Suppressor macrophage treated with lipopolysaccharide for 4 hours (primary cell): ENCODE data around the gene ANKS1B.
"Not testable (repeated sequence)": the region's sequence is repeated elsewhere in the genome, so short reads cannot be mapped to it uniquely, and the experiment has no call there.

Source experiments
- DNase-seq: peaks from one replicate; pipeline ENCODE4 v3.0.0-alpha.2; 2020

The ANKS1B gene

DNA sequence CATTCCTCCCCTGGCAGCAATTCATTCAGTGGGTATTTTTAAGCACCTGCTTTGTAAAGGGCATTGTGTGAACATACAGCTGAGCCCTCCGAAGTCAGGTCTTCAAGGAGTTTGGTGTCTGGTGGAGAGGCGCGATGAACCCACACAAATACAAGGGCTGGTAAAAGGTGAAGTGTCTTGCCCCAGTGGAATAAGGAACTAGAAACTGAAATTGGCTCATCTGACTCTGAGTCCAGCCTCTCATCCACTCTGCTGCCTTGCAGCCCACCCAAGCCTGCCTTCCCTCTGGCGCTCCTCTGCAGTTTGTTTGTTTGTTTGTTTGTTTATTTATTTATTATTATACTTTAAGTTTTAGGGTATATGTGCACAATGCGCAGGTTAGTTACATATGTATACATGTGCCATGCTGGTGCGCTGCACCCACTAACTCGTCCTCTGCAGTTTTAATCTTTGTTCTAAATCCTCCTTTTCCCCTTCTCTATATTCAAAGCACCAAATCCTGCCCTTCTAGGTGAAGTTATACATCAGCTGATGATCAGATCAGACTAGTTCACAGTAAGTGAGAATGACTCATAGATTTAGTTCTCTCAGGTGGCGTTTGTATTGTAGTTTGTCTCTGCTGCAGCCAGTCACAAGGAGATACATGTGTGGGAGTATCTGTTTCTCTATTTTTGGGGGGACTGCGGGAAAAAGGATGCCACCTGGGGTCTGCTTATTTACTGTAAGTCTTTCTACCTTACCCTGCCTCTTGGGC is 945.2 kb downstream of the ANKS1B start:
- DNase-seq, result no peak

DNA sequence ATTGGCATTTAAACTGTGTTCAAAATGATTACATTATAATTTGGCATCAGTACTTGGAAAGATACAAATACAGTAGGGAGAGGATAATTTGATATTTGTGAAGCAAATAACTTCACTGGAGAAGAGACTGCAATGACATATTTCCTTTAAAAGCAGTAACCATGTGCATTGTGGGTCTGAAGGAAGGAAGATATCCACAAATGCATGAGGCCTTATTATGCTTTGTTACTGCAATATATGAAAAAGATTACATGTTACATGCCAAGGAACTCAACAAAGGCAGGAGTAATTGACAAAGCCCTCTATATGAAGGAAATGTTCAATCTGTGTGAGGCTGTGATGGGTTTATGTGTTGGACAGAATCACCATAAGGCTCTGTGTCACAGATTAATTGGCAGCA is 948.2 kb downstream of the ANKS1B start:
- no peak for DNase-seq

DNA sequence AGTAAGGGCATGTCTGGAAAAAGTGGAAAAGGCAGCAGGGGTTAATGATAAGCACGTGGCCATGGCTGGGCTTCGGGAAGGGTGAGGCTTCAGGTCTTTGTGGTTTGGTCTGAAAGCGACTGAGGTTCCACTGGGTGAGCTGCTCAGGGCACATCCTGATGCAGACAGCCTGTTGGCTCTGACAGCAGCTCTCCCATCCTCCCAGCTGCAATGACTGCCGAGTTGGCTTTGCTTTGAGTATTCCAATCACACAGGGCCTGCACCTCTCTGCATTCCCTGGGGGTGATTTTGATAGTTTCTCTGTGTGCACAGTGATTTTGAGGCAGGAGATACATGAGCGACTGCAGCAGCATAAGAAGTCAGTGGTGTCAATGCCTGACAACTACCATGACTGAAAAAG is 948.9 kb downstream of the ANKS1B start:
- no peak for DNase-seq

DNA sequence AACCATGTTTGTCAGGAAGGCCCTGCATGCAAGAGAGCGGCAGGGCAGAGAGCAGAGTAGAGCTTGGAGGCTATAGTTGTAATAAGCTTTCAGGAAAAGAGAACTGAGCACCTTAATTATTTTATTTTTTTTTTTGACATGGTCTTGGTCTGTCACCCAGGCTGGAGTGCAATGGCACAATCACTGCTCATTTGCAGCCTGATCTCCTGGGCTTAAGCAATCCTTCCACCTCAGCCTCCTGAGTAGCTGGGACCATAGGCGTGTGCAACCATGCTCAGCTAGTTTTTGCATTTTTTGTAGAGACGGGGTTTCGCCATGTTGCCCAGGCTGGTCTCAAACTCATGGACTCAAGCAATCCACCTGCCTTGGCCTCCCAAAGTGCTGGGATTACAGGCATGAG is 950.5 kb downstream of the ANKS1B start:
- not testable (repeated sequence) for DNase-seq

DNA sequence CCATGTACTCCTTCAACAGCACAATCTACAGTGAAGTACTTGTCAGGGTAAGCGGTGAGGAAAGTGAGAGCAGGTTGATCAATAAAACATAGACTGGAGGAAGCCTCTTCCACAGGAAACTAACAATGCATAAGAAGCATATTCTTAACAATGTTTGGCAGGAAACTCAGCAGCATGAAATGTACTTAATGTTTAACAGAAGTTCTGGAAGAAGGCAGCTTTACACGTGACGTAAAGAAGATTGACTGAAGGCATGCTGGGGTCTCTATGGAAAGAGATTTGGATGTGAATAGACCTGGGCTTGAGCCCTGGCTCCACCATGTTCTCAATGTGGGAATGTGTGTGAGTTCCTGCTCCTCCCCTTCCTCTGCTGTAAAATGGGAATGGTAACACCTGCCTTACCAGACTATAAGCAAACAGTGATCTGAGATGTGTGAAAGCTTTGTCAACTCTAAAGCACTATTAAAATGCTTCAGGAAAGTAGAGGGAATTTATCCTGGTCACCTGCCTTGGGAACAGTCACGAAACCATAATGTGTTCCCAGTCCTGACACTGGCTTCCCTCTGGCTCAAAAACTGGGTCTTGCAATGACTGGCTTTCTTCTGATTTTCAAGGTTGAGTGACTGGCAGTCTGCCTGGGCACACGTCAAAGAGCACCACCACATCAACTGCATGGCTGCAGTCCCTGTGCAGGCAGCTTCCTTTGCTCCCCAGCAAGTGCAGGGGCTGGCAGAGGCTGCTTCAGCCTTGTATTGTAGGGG is 955.0 kb downstream of the ANKS1B start:
- DNase-seq, result no peak

DNA sequence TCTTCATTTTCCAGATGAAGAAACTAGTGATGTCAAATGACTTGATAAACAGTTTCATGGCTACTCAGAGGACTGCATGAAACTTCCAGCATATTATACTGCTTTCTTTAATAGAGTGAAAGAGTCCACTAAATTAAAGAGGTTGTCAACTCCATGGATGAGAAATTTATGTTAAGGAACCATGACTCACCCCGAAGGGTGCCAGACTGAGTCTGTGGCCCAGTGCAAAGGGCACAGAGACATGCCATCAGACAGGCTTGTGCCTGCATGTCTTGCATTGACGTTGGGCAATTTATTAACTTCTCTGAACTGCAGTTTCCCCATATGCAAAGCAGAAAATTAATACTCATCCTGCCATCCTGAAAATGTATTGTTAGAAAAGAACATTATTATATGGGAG is 957.3 kb downstream of the ANKS1B start:
- DNase-seq, result no peak

DNA sequence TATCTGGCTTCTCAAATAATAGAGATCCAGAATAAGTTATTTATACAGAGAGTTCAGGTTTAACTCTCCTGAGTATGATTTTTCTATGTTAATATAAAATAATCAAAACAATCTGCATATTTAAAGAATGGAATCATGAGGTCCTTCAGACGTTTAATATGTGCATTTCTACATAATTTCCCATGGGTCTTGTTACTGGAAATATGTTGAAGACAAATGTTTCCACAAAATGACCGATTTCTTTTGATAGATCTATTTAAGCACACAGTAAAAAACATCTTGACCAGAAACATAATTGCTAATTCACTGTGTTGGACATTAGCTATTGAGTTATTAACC is 957.7 kb downstream of the ANKS1B start:
- DNase-seq, result no peak

DNA sequence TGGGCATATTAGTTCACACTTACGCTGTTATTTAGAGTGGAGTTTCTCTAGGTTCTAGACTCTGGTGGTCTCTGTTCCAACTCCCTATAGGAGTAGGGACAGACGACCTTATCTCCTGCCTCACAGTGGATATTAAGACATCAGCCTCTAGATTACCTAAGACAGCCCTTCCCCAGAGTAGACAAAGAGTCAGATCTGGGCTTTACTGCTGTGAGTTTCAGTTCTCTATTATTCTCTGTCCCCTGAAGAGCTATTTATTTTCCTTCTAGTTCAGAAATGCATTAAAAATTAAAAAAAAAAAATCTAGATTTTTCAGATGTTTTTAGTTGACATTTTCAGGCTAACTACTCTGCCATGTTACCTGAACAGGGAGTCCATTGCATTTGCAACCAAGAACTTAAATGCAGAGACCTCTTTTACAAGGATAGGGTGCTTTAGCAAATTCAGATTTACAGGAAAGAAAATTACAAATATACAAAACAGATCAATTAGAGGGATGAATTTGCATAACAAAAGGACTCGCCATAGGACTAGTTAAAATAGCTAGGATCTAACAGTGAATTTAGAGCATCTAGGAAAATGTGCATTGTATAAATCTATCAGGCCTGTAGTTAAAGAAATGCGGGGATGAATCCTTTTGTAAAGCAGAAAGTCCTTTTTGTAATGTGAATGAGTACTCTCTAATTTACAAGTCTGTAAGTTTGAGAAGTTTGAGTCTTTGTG is 958.2 kb downstream of the ANKS1B start:
- DNase-seq, result no peak

DNA sequence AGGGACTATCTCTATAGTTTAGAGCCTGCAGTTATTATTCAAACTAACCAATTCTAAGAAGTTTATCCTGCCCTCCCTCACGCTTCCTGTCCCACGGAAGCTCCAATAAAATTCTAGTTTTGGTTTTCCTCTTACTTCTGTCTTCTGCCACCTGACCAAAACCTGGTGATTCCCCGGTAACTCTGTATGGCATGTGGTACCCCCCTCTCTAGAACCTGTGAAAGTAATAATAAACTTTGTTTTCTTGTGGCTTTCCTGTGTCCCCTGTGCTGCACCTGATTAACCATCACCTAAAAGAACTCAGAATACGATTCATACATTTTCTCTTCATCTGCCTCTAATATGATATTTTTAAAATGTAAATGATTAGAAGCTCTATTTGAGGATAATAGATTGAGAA is 959.9 kb downstream of the ANKS1B start:
- no peak for DNase-seq

DNA sequence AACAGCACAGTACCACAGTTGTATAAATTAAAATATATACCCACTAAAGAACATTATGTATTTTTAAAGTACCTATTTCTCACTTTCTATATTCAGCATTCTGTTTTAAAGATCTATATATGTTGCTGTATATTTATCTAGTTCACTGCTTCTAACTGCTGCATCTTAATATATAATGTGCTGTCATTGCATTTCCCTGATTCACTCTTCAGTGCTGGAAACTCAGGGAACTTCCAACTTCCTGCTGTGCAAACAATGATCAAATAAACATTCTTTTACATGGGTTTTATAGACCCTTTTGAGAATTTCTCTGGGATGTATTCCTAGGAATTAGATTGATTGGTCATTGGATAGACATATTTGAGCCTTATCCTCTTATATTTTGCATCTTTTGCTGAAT is 960.5 kb downstream of the ANKS1B start:
- DNase-seq, result no peak

DNA sequence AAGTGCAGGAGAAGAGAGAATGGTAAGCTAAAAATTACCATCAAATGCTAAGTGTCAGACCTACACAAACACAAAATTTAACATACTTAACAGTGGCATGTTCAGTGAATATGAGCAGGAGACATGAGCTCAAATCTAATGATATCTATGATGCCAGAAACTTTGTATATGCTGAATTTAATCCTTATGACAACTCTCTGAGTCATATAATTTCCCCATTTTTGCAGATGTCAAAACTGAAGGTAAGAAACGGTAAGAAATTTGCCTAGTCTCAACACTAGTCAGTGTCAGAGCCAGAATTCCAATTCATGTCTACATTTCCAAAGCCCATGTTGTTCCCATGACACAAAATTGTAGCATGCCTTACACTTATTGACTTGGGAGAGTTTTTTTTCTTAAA is 963.9 kb downstream of the ANKS1B start:
- DNase-seq, result no peak

DNA sequence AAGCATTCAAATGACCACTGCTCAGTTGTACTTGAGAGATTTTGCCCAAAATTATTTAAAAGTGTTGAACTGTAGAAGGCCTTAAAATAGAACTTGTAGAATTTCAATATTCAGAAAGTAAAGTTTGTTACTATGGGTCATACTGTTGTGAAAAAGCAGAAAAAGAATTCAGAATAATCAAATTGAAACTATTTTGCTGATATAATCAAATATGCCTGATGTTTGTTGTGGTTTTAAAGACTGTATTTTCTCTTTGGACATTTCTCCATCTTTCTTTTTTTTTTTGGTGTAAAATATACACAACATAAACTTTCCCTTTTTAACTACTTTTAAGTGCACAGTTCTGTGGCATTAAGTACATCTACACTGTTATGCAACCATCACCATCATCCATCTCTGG is 964.9 kb downstream of the ANKS1B start:
- DNase-seq, result no peak

DNA sequence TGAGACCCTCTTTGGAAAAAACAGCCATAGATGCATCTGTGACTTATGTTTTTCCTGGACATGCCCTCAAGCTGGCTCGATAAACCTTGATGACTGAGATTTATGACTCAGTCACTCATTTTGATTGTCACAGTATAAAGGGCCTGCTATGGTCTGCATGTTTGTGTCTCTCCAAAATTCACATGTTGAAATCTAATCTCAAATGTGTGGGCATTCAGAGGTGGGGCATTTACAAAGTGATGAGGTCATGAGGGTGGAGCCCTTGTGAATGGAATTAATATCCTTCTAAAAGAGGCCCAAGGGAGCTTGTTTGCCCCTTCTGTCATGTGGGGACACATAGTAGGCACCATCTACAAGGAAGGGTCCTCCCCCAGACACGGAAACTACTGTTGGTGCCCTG is 966.8 kb downstream of the ANKS1B start:
- DNase-seq, result no peak

DNA sequence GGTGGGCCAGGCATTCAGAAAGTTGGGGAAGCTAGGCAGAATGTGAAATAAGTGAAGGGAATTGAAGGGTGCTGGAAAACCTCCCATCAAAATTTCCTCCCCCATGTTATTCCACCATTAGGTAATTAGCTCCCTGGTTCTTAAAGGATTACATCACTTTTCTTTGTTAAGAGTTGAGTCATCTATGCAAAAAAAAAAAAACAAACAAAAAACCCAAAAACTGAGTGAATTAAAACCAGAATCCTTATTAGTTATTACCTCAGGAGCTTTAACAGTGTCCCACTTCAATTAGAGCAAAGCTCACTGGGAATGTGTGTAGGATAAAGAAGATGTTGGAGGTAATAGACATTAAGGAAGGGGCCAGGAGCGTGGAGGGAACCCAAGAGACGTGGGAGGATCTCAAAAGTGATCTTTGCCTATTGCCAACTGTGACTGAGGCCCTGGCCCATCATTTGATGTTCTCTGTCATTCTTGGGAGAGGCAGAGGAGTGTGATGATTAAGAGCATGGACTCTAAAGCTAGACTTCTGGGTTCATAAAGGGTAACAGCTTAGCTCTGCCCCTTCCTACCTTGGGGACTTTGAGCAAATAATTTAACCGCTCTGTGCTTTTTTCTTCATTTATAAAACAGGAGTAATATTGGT is 975.0 kb downstream of the ANKS1B start:
- no peak for DNase-seq

DNA sequence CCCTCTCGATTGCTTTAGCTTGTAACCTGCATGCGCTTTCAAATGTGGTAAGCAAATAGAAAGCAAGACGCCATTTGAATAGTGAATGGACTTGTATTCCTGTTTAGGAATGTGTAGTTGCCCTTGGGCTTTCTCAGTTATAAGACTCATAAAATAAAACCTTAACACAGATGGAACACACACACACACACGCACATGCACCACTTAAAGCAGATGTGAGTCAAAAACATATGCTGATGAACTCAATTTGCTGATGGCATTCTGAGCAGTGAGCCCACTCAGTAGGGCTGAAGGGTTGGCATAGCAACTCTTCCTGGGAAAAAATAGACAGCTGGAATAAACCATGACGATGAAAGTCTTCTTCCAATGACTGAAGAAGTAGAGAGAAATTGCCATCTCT is 979.1 kb downstream of the ANKS1B start:
- DNase-seq, result no peak

DNA sequence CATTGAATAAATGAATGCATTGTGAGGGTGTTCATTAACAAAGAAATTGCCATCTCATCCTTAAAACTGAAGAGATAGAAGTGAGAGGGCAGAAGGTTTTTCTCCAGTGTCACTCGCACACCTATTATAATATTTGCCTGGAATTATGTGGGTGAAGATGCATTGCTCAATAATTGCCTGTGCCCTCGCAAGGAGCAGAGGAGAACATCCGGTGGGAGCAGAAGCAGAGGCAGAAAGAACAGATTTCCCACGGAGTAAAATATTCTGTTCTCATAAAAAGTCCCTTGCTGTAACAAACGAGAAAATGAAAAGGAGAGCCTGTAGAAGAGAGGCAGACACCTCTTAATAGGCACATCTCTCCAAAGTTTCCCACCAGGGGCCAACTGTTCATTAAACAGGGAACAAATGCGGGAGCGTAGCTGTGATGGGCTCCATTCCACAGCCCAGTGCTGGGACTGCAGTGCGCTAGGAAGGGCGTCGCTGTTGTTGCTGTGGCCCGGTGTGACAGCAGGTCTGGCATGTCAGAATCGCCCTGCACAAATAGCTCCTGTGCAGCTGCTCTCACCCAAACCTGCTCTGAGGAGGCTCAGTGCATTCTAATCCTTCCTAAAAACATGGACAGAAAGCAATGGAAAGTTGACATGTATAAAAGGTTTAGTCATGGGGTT is 979.8 kb downstream of the ANKS1B start:
- DNase-seq, result no peak

DNA sequence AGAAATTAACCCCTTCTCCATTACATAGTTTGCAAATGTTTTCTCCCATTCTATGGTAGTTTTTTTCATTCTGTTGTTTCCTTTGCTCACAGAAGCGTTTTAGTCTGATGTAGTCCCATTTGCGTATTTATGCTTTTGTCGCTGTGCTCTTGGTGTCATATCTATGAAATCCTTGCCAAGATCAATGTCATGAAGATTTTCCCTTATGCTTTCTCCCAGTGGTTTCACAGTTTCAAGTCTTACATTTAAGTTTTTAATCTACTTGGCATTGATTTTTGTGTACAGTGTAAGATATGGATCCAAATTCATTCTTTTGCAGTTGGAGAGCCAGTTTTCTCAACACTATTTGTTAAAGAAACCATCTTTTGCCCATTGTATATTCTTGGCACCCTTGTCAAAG is 982.0 kb downstream of the ANKS1B start:
- no peak for DNase-seq

DNA sequence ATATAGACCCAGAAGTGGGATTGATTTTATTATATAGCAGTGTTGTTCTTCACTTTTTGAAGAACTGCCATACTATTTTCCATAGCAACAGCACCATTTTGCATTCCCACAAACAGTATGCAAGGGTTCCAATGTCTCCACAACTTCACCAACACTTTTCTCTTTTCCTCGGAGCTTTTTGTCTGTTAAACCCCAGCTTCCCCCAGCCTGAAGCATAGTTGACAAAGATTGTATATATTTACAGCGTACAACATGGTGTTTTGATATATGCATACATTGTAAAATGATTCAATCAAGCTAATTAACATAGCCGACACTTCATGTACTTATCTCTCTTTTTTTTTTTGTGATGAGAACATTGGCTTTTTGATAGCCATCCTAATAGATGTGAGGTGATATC is 982.6 kb downstream of the ANKS1B start:
- no peak for DNase-seq

DNA sequence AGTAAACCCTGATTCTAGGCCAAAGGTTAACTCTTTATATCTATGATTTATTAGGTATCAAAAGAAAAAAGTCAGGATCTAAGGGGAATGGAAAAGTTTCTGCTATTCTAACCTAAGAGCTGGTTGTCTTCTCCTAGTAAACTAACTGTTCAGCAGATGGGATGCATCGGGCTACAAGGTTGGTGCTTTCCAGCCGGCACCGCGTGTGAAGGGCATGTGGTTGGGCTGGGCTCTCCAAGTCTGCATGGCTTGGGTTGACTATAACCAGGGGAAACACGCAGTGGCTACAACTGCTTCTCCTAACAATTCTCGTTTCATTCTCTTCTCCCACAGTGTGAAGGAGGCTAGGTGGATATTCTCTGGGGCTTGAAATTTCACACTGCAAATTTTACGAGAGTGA is 985.2 kb downstream of the ANKS1B start:
- no peak for DNase-seq

DNA sequence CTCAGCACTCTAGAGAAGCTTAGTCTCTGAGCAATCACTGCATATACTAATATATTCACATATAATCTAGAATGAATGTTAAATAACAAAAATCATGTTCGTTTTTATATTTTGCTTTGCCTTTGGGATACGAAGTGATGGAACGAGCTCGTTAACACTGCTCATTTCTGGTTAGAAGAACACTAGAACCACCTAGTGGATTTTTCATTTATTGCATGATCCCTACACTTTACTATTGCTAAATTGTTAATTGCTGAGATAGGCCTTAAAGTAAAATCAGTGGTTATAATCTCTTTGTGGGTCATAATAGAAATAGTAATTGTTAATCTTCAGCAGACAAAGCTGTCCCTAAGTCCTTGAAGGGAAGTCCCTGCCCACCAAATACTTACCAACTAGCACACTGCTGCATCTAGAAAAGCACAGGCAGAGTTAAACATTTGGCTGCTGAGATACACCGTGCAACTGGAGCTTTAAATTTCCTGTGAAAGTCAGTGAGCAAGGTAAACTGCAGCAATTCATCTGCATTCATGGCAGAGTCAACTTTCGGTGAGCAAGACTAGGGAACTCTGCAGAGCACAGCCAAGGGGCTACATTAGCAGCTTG is 985.9 kb downstream of the ANKS1B start:
- DNase-seq, result peak; percentile 50

DNA sequence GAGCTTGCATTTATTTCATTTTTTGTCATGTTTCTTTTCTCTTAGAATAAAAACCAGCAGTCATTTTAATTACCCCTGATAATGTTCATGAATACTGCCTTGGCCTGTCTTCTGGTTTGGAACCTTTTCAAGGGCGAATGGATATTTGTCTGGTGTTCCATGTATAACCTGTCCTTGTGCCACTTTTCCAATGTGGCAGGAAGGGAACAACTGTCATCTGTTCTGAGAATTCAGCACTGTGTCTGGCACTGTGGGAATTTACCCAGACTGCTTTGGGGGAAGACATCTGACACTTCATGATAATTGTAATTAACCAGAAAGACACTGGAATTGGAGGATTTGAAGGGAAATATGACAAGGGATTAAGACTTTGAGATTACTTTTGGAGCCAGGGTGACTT is 986.8 kb downstream of the ANKS1B start:
- no peak for DNase-seq

DNA sequence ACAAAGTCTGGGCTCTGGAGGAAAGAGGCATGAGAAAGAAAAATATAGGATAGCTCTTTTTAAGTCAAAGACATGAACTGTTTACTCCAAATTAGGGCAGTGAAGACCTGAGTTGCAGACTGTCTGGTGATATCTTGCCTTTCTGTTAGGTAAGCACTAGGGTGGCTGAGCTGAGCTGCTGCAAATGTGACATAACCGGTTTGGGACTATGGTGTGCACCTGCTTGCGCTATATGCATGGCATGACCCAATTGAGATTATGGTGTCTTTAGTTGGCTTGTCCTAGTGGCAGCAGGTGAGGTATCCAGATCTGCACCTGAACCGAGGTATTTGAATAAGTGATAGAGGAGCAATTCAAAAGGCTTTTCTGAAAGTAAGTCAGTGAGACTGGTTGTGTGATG is 994.1 kb downstream of the ANKS1B start:
- no peak for DNase-seq

DNA sequence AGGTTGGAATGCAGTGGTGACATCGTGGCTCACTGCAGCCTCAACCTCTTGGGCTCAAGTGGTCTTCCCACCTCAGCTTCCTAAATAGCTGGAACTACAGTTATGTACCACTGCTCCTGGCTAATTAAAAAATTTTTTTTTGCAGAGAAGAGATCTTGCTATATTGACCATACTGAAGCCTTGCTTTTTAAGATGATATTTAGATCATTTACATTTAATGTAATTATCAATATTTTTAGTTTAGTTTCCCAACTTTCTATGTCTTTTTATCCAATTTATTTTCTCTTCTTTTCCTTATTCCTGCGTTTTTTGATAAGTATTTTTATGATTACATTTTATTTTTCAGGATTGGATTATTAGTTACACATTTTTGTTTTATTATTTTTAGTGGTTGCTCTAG is 999.6 kb downstream of the ANKS1B start:
- DNase-seq, result no peak
